Activated CD4-positive, alpha-beta T cell treated with anti-CD3 and anti-CD28 coated beads, Interleukin-2, Interleukin-4, amounts not matched to agents 100 ng/mL and 50 ng/mL, durations not matched to agents 16 hours and 8 hours (primary cell): Measurements from ENCODE around the gene ERMARD.

Experiments
- DNase-seq: peaks from one replicate; pipeline ENCODE4 v3.0.0-alpha.2; 2020; ENCODE audit warnings: low spot score

ERMARD gene

DNA sequence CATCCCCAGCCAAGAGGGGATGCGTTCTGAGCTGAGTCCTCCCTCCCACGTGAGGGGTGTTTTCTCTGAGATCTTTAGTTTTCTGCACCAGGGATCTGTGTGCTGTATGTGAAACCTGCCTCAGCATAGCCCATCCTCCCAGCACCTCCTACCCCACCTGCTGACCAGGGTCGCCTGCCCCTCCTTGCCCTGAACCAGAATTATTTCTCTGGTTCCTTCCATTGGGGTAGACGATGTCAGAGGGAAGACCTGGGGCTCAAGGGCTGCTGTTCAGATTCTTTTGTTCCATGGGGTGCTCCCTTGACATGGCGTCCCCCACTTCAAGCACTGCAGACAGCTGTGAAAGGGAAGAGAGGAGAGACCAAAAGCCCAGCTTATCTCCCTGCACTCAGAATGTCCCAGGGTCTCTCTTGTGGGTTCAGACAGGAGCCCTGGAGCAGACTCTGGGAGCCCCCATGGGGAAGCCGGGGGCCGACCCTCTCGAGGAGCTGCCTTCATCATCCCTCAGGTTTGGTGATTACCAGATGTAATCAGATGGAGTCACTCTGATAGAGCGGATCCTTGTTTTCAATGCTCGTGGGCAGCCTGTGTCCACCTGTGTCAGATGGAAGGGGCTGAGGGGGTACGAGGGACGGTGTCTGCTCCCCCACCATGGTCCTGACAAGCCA is 74.3 kb downstream of the ERMARD start:
- no peak for DNase-seq

- no peak for DNase-seq
Observed at GRCh38 chr6:169826697-169827096, 75.3 kb downstream of the ERMARD start.

DNA sequence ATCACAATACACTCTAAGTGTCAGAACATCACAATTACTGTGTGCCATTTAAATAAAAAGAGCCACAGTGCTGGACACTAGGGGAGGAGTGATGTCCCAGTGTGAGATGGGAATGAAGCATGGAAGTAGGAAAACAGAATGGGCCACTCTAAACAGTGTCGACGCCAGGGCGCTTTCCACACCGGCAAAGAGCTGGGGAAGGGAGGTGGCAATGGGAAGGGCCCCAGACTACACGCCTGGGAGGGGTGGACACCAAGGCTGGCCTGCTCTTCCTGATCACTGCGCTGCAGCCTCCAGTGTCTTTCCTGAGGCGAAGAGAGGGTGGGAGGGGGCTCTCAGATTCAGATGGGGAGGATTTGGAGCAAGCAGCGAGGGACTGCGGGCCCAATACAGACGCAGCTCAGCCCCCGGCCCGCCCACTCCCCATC is 75.9 kb downstream of the ERMARD start:
- no peak for DNase-seq

DNA sequence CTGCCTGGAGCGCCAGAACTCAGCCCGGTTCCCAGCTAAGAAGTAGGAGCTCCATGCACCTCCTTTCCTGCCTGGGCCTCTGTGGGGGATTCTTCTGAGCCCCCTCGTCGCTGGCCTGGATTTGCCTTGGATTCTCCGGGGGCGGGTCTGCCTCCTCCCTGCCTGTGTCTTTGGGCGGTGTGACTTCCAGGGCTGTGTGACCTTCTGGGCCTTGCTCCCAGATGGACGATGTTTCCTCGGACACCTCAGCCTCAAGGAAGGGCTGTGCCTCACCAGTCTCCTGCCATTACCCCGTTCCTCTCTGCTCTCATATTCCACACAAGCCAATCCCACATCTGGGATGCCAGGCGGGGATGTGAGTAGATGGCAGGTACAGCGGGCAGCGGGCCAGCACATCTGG is 76.8 kb downstream of the ERMARD start:
- no peak for DNase-seq

DNA sequence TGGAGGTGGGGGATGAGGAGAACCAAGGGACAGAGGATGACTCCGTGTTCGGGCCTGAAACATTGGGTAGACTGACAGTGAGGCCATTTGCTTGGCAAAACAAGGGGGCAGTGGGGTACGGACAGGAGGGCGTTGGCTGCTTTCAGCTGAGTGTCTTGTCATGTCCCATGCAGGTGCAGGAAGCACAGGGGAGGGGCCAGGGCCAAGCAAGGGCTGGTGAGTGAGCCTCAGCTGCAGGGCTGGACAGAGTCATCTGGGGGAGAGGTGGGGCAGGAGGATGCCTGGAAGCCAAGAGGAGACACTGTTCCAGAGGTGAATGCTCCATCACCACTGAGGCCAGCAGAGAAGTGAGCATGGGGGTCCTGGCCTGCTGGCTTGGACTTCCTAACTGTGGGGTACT is 78.4 kb downstream of the ERMARD start:
- DNase-seq: no peak

DNA sequence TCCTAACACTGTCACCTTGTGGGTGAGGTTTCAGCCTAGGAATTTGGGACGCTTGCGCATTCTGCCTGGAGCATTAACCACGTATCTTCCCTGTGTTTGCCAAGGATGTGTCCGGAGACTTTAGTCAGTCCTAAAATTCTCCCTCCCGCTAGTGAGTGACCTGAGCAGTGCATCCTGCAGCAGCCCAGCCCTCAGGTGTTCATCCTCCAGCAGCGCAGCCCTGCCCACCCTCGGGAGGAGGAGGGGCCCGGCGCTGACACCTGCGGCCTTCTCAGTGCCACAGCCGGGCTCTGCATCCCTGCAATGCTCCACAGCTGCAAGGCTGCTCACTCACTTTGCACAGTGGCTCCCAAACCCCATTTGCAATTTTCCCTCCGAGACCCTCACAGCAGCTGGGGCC is 79.5 kb downstream of the ERMARD start:
- DNase-seq: no peak
